GM20431 (cell line): ENCODE results near the gene FOLR2.
"Not testable (repeated sequence)": the region's sequence is repeated elsewhere in the genome, so short reads cannot be mapped to it uniquely, and the experiment has no call there.

Source experiments
- in situ Hi-C: fragments of 300-500 bp; cut with MseI, MboI; formaldehyde crosslinking; loops from one replicate; pipeline ENCODE4 v1.15.0; 2020; ENCODE audit warnings: low sequenced_read_pairs; ENCODE audit not compliant: unreplicated experiment

FOLR2 gene

DNA sequence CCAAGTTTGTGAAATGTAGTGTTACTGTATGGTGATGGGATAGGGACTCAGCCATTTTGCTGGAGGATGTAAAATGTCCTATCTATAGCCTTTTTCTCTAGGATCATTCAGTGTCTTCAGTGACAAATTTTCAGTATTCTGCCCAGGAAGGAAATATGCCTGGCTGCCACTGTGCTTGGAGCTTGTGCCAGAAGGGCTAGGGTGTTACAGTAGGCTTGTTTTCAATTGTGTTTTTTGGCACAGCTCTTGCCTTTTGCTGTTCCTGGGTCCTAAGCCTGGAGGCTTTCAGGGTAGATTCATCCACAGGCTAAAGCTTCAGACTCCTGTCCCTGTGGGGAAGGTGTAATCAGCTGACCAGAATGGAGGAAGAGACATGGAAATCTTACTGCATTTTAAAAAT, 49.4 kb downstream of the FOLR2 start:
- in situ Hi-C loops: no loop called here

DNA sequence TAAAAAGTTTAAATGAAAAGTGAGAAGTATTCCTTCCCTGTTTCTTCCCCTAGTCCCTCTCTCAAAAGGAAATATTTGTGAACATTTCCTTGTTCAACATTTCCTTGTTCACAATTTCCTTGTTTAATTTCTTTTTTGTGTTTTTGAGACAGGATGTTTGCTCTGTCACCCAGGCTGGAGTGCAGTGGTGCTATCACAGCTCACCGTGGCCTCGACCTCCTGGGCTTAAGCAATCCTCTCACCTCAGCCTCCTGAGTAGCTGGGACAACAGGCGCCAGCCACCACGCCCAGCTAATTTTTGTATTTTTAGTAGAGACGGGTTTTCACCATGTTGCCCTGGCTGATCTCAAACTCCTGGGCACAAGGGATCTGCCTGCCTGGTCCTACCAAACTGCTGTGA, 50.4 kb downstream of the FOLR2 start:
- in situ Hi-C loops: not testable (repeated sequence)

DNA sequence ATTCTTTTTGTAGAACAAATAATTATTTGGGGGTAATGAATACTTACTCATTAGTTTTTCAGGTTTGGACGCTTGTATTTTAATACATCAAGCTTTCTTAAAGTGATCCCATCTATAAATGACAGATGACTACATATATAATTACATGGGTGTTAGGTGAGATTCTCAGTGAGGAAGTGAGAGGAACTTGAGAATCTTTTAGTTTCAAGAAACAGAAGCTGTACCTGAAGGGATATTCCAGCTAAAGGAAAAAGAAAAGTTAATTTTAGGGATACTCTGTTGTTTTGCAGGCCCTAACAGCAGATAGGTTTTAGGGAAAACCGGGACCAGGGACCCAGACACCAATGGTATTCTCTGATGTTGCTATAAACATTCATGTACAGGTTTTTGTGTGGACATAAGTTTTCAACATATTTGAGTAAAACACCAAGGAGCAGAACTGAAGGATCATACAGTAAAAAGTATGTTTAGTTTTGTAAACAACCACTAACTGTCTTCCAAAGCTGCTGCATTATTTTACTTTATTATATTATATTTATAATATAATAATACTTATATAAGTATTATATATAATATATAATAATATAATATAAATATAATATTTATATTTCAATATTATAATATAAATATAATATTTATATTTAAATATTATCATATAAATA, 51.5 kb downstream of the FOLR2 start:
- in situ Hi-C loops: no loop called here
